Measurements from ENCODE around the gene CHIT1. TPM values are rescaled to one million over a fixed set of nuclear protein-coding genes. Genes with fewer than 3 reads are reported as not detected.

The CHIT1 gene
- total and polyA plus RNA-seq, 2 of the 13 experiments (the other 11 are each of a cell fraction or from before 2014, with no cell fraction given), result not detected

GRCh38 chr1:203166192-203166940 lies 63.1 kb downstream of the CHIT1 start:
- ChIA-PET CTCF (ENCODE audit: low intra/inter-chr PET ratio, low total read pairs) (interaction anchor here (0.7 to 1.8 kb wide), 2 partner anchors 50 to 102 kb away, joined by 3 to 15 read pairs; no protein-coding TSS in a partner anchor), POLR2A (no interaction called here)
- no peak overlapping the region for H3K4me2 ChIP-seq (ENCODE audit: low read depth, low read length)
- no peak overlapping the region for H3K27ac ChIP-seq (ENCODE audit: extremely low read length, insufficient read depth, low read length)
- no peak for FAIRE-seq
- H3K9ac ChIP-seq (ENCODE audit: insufficient read depth, low read depth, low read length), result no peak overlapping the region
- H3K79me2 ChIP-seq (ENCODE audit: insufficient read depth, low read length), result no peaks in the 10 kb centered on the region
- no TSS peak for BruUV-seq (replicated peaks)
- H3K9me3 ChIP-seq (ENCODE audit: low read length), result no peaks in the 10 kb centered on the region
- intact Hi-C loops (cut with micrococcal nuclease; ENCODE audit: unreplicated experiment), result loop anchor here (1.0 to 2.0 kb wide), 2 partner anchors 50 to 100 kb away; no protein-coding TSS in a partner anchor
- DNase-seq (ENCODE audit: low spot score), result peak; percentile 42
- 17% methylated on average over 7 of the region's 14 CpGs for WGBS (ENCODE audit: low lambda C conversion rate)
- H3K36me3 ChIP-seq (replicated peaks in 1 of 2; ENCODE audit: control insufficient read depth in 1 of 2, insufficient read depth in 2 of 2, low read length in 2 of 2), result no peaks in the 10 kb centered on the region
- H3K4me1 ChIP-seq (ENCODE audit: insufficient read depth, low read length), result no peaks in the 10 kb centered on the region
- H3K27me3 ChIP-seq (ENCODE audit: control insufficient read depth in 1 of 2, insufficient read depth in 2 of 2, low read length in 2 of 2), result peaks cover 1 to 6% of the 10 kb centered on the region in 2 experiments; a peak in 2 of 5 replicates
- H2AFZ ChIP-seq (ENCODE audit: low read length), result no peak overlapping the region
- no peak overlapping the region for H3K4me3 ChIP-seq (replicated peaks in 1 of 3; ENCODE audit: insufficient read depth in 1 of 3, low read depth in 2 of 3, low read length in 3 of 3)
- peak; percentile 95 for ATAC-seq
- in situ Hi-C loops (cut with HindIII; ENCODE audit: extremely low pct_ligation_motif_present, low pct_unique_long_range_greater_than_20kb), result loop anchor here (5.0 kb wide), 1 partner anchor 51 kb away; no protein-coding TSS in a partner anchor
- no peaks in the 10 kb centered on the region for H4K20me1 ChIP-seq (ENCODE audit: insufficient read depth, low read length)
- no peak for TF ChIP-seq CSRNP1 (CRISPR knock-in tag; IDR thresholded peaks at IDR 0.05)
- TF ChIP-seq RAD21 (CRISPR knock-in tag; IDR thresholded peaks at IDR 0.05), result peak; percentile 56
- TF ChIP-seq SMC3 (IDR thresholded peaks at IDR 0.05; ENCODE audit: low read length), result peak; percentile 48
- TF ChIP-seq MAZ (IDR thresholded peaks at IDR 0.05; ENCODE audit: borderline replicate concordance, low read depth, low read length), result no peak
- TF ChIP-seq MAZ (CRISPR knock-in tag; IDR thresholded peaks at IDR 0.05; ENCODE audit: low read depth), result no peak
- peak; percentile 46 for TF ChIP-seq XRCC5 (optimal IDR thresholded peaks at IDR 0.05; ENCODE audit: low read length)
- TF ChIP-seq SP140L (CRISPR knock-in tag; IDR thresholded peaks at IDR 0.05; ENCODE audit: borderline replicate concordance), result no peak
- TF ChIP-seq ZNF670 (CRISPR knock-in tag; IDR thresholded peaks at IDR 0.05; ENCODE audit: borderline replicate concordance), result no peak
- TF ChIP-seq STAG1 (CRISPR knock-in tag; IDR thresholded peaks at IDR 0.05), result peak; percentile 52
- TF ChIP-seq ZNF407 (CRISPR knock-in tag; IDR thresholded peaks at IDR 0.05; ENCODE audit: not compliant biosample characterization), result no peak
- TF ChIP-seq ATF2 (CRISPR knock-in tag; IDR thresholded peaks at IDR 0.05), result no peak

Measured in HepG2 (cell line).